Panc1 (cell line): ENCODE measurements around the gene MMAB. TPM values are rescaled to one million over a fixed set of nuclear protein-coding genes. Genes with fewer than 3 reads are reported as not detected.

Experiments
- ATAC-seq: fragments of 200-7000 bp; cut with Tn5 transposase; 2 replicates; pipeline ENCODE4 v1.9.1; 2020; ENCODE audit warnings: mild to moderate bottlenecking, moderate library complexity
- BruUV-seq: library from RNA; stranded (reverse); fragments of 400-500 nt; replicated peaks from 2 replicates; lab custom pipeline; 2021; lab: Mats Ljungman, UMichigan
- CTCF ChIA-PET: fragments of 300-600 bp; sonication (Branson Sonifier 250); formaldehyde crosslinking; loops from one replicate; lab custom pipeline; 2022; ENCODE audit warnings: antibody characterized with exemption; lab: Charles Lee
- POLR2A ChIA-PET: fragments of 300-600 bp; sonication (Branson Sonifier 250); formaldehyde crosslinking; loops from one replicate; lab custom pipeline; 2022; ENCODE audit warnings: antibody characterized with exemption; lab: Charles Lee
- DNase-seq: peaks from one replicate; pipeline ENCODE4 v3.0.0-alpha.2; 2010; ENCODE audit warnings: low read depth, low spot score
- H3K27ac ChIP-seq: 2 replicates; pipeline ENCODE4 v1.5.1; 2011; ENCODE audit warnings: mild to moderate bottlenecking, low read length, inconsistent platforms
- H3K27me3 ChIP-seq: fragments of 200-500 bp; sonication (Bioruptor generic); 2 replicates; pipeline ENCODE4 v1.6.0; 2014; ENCODE audit warnings: low read length, inconsistent platforms; ENCODE audit not compliant: control insufficient read depth, insufficient read depth
- H3K36me3 ChIP-seq: fragments of 200-500 bp; sonication (Bioruptor generic); 2 replicates; pipeline ENCODE4 v1.5.1; 2014; ENCODE audit warnings: inconsistent platforms, mild to moderate bottlenecking, low read length, moderate library complexity; ENCODE audit not compliant: control insufficient read depth, insufficient read depth
- H3K4me1 ChIP-seq: 2 replicates; pipeline ENCODE4 v1.5.1; 2011; ENCODE audit warnings: inconsistent platforms, mild to moderate bottlenecking, low read length, moderate library complexity; ENCODE audit not compliant: control insufficient read depth, insufficient read depth
- H3K4me3 ChIP-seq, 2 experiments: 2 replicates each; pipeline ENCODE4 v1.5.1; 2011 to 2012; ENCODE audit warnings: low read depth in 2 of 2, low read length in 2 of 2, mild to moderate bottlenecking in 2 of 2, inconsistent platforms in 1 of 2, moderate library complexity in 1 of 2
- H3K9me3 ChIP-seq: fragments of 200-500 bp; sonication (Bioruptor generic); 2 replicates; pipeline ENCODE4 v1.5.1; 2014; ENCODE audit warnings: low read depth, mild to moderate bottlenecking, inconsistent platforms, low read length, moderate library complexity; ENCODE audit not compliant: control insufficient read depth, insufficient read depth
- CTCF ChIP-seq: fragments of 450-650 bp; IDR thresholded peaks from 2 replicates; pipeline ENCODE4 v1.5.1; 2017; ENCODE audit warnings: mild to moderate bottlenecking
- POLR2AphosphoS5 ChIP-seq: IDR thresholded peaks from 2 replicates; pipeline ENCODE4 v1.6.1; 2012; ENCODE audit warnings: mild to moderate bottlenecking, low read depth, low read length, moderate library complexity
- REST ChIP-seq, 2 experiments: IDR thresholded peaks; 2 replicates each; pipeline ENCODE4 v1.6.1; 2011 to 2012; ENCODE audit warnings: low read depth in 2 of 2, control low read depth in 1 of 2, low read length in 1 of 2, mild to moderate bottlenecking in 1 of 2, moderate library complexity in 1 of 2; ENCODE audit not compliant: insufficient read depth in 1 of 2
- SIN3A ChIP-seq: IDR thresholded peaks from 2 replicates; pipeline ENCODE4 v1.6.1; 2012; ENCODE audit warnings: low read depth, mild to moderate bottlenecking, low read length, moderate library complexity, borderline replicate concordance; ENCODE audit not compliant: insufficient read depth
- TCF7L2 ChIP-seq: IDR thresholded peaks from 2 replicates; pipeline ENCODE4 v1.6.1; 2011; ENCODE audit warnings: mild to moderate bottlenecking, low read depth, low read length, inconsistent platforms
- in situ Hi-C: cut with HindIII; loops from 2 replicates; pipeline ENCODE4 v1.10.0; 2016; ENCODE audit warnings: low sequenced_read_pairs, low pct_unique_long_range_greater_than_20kb
- intact Hi-C: fragments of 100-400 bp; cut with micrococcal nuclease; formaldehyde crosslinking; loops from one replicate; pipeline ENCODE4 v1.10.0; 2022; ENCODE audit not compliant: unreplicated experiment
- total RNA-seq: library from RNA; stranded (reverse); gene quantifications from one replicate; pipeline ENCODE4 v1.2.1, GENCODE V29; 2021; ENCODE audit not compliant: unreplicated experiment

MMAB gene
- total RNA-seq, 1 experiment from 2014 or later = 58.6 TPM

GRCh38 chr12:109567296-109567695 is 6.0 kb downstream of the MMAB start:
- ChIA-PET POLR2A (no interaction called here), CTCF (interaction anchor here (0.7 kb wide), 1 partner anchor 27 kb away, joined by 4 read pairs; no protein-coding TSS in a partner anchor)
- no peaks in the 10 kb centered on the region for H3K36me3 ChIP-seq
- H3K27me3 ChIP-seq = no peaks in the 10 kb centered on the region
- H3K4me3 ChIP-seq = no peak overlapping the region
- intact Hi-C loops = no loop called here
- TF ChIP-seq SIN3A (no peak), CTCF (no peak), TCF7L2 (no peak), POLR2AphosphoS5 (no peak), REST (IDR thresholded peaks at IDR 0.05; ENCODE audit: insufficient read depth in 1 of 2, low read depth in 2 of 2, low read length in 1 of 2) (no peak)
- no peak overlapping the region for H3K27ac ChIP-seq
- in situ Hi-C loops = no loop called here
- BruUV-seq = no TSS peak
- no peaks in the 10 kb centered on the region for H3K4me1 ChIP-seq
- no peaks in the 10 kb centered on the region for H3K9me3 ChIP-seq
- DNase-seq = no peak
- ATAC-seq = no peak

GRCh38 chr12:109566424-109566823 is 6.9 kb downstream of the MMAB start:
- no peak for DNase-seq
- intact Hi-C loops = no loop called here
- ChIA-PET POLR2A (no interaction called here), CTCF (no interaction called here)
- no peaks in the 10 kb centered on the region for H3K9me3 ChIP-seq
- TF ChIP-seq CTCF = no peak
- no peak for TF ChIP-seq SIN3A
- TF ChIP-seq TCF7L2 = no peak
- TF ChIP-seq POLR2AphosphoS5 = no peak
- TF ChIP-seq REST (IDR thresholded peaks at IDR 0.05; ENCODE audit: insufficient read depth in 1 of 2, low read depth in 2 of 2, low read length in 1 of 2) = no peak
- H3K36me3 ChIP-seq = no peaks in the 10 kb centered on the region
- H3K4me1 ChIP-seq = no peaks in the 10 kb centered on the region
- BruUV-seq = no TSS peak
- H3K4me3 ChIP-seq = no peak overlapping the region
- ATAC-seq = no peak
- H3K27me3 ChIP-seq = no peaks in the 10 kb centered on the region
- H3K27ac ChIP-seq = no peak overlapping the region
- in situ Hi-C loops = no loop called here
